Activated naive CD4-positive, alpha-beta T cell treated with anti-CD3 and anti-CD28 coated beads, Interleukin-2, amount 50 U/mL, for 16 hours (primary cell): ENCODE results near the gene F2RL3.
"Not testable (repeated sequence)": the region's sequence is repeated elsewhere in the genome, so short reads cannot be mapped to it uniquely, and the experiment has no call there.

Source experiments
- DNase-seq: peaks from one replicate; pipeline ENCODE4 v3.0.0-alpha.2; 2020

Gene F2RL3

GRCh38 chr19:16888629-16889365, at the start of gene F2RL3:
TSS of gene F2RL3 (plus strand) at chr19:16888999. CDS start at chr19:16889190, 191 bp downstream.
- no peak for DNase-seq

DNA sequence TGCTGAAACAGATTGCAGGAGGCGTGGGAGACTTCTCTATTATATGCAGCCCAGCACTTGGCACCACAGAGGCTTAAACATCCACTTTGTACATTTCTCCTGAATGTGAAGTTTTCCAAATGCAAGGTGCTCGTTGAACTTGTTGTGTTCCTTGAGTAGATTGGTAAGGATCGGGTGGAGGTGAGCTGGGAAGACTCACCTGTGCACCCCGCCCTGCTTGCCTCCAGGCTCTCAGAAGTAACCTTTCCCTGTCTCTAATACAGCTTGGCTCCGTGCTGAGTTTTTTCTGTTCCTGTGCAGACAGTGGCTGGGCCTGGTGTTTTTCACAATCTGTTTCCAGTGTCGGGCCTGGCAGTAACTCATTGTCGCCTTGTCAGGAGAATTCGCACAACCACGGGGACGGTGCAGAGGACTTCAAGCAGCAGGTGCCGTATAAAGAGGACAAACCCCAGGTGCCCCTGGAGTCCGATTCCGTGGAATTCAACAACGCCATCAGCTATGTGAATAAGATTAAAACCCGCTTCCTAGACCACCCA, 47.3 kb upstream of the F2RL3 start:
- no peak for DNase-seq

DNA sequence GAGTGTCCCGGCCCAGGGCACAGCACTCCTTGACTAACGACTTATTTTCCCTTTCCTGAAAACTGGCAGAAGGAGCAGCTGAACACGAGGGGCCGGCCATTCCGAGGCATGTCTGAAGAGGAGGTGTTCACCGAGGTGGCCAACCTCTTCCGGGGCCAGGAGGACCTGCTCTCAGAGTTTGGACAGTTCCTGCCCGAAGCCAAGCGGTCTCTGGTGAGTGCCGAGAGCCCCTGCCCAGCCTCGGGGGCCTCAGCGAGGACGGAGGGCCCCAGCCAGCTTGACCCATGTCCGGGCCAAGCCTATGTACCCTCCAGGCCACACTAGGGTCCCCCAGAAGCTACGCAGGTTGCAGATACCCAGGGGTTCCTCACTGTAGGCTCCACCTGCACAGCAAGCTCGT, 41.9 kb upstream of the F2RL3 start:
- DNase-seq = no peak

DNA sequence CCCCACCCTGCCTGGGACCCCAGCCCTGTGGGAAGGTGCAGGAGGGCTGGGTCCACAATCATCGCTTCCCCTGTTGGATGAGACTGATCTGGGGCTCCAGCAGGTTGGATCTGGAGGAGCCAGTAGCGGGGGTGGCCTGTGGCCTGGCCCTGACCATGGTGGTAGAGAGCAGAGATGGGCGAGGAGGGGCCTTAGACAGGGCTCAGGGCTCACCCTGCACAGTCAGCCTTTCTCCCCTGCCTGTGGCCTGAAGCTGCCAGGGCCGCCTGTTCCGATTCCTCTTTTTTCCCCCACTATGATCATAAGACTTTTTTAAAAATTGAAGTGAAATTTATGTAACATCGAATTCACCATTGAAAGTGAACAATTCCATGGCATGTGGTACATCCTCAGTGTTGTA, 41.4 kb upstream of the F2RL3 start:
- no peak for DNase-seq

DNA sequence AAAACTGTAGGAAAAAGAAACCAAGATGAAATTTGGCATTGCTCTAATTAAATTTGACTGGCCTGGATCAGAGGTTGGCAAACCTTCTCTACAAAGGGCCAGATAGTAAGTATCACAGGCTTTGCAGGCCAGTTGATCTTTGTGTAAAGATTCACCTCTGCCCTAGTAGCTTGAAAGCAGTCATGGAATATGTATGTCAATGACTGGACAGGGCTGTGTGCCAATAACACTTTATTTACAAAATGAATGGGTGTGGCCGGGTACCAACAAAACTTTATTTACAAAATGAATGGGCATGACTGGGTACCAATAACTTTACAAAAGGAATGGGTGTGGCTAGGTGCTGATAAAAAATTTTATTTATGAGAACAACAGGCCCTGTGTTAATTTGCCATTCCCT, 39.6 kb upstream of the F2RL3 start:
- no peak for DNase-seq

- DNase-seq = no peak
Measured at GRCh38 chr19:16850133-16850532, 38.7 kb upstream of the F2RL3 start.

GRCh38 chr19:16851031-16851712, 37.6 kb upstream of the F2RL3 start:
- DNase-seq = no peak

DNA sequence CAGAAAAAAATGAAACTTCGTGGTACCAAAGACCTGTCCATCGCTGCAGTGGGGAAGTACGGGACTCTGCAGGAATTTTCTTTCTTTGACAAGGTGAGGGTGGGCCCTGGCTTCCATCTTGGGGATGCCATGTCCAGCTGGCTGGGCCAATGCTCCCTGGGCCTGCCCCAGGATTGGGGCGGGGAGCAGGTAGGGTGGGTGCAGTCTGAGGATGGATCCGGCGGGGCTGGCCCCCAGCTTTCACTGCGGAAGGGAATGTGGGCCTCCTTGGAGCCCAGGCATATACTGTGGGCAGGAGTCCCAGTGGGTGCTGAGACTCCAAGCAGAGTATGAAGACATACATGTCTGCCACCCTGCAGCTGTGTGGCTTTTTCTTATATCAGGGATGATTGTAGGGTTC, 35.7 kb upstream of the F2RL3 start:
- DNase-seq = no peak

- no peak for DNase-seq
Measured at GRCh38 chr19:16856091-16856490, 32.7 kb upstream of the F2RL3 start.

GRCh38 chr19:16859626-16860025, 29.2 kb upstream of the F2RL3 start:
- DNase-seq = no peak

DNA sequence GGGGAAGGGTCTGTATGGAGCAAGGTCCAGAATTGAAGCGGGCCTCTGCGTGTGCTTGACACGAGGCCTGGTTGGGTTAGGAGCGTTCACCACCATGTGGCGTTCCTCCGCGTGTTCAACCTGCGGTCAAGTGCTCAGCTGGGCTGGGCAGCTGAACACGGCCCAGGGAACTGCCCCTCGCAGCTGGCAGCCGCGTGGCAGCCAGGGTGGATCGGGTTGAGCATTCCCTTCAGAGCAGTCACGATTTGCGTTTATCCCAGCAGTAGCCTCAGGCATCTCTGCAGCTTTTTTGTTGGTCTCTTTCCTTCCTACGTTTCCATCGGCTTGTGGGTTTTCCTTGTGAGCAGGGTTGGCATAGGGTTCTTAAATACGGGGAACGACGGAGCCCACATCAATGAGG, 28.7 kb upstream of the F2RL3 start:
- no peak for DNase-seq

DNA sequence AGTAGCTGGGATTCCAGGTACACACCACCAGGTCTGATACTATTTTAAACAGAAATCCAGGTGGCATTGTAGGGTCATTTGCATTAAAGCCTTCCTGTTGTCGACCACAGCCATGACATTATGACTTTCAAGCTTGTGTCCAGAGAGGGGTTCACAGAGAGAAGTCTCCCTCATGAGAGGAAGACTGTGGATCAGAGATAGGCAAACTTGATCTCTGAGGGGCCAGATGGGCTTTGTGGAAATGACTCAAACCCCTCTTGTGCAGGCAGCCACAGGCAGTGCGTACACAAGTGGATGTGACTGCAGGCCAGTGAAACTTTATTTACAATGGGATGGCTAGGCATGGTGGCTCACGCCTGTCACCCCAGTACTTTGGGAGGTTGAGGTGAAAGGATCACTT, 27.8 kb upstream of the F2RL3 start:
- DNase-seq = no peak

DNA sequence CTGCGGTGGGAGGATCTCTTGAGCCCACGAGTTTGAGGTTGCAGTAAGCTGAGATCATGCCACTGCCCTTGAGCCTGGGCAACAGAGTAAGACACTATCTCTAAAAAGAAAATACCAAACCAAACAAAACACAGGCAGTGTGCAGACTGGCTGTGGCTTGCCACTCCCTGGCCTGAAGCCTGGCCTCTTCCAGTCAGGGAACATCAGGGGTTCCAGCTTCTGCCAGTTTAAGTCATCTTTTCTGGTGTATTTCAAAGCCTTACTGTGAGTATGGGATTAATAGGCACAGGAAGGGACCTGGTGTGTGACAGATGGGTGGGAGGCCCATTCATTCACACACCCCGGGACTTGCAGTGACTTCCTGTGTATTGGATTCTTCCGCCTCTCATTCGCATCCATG, 27.0 kb upstream of the F2RL3 start:
- no peak for DNase-seq

DNA sequence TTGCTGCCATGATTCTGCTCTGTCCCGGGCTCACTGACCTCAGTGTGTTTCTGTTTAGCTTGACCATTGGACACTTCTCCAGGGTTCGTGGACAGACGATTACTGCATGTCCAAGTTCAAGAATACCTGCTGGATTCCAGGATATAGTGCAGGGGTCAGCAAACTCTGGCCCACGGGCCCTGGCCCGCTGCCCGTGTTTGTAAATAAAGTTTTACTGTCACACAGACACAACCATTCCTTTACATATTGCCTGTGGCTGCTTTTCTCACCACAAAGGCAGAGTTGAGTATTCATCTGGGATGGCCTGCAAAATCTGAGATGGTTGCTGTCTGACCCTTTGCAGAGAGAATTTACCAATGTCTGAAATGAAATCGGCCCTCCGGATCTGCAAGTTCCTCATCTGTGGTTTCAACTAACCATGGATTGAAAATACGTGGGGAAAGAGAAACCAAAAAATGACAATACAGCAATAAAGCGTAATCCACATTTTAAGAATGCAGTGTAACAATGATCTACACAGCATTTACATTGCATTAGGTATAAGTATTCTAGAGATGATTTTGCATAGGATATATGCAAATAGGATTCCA, 25.9 kb upstream of the F2RL3 start:
- DNase-seq = no peak

DNA sequence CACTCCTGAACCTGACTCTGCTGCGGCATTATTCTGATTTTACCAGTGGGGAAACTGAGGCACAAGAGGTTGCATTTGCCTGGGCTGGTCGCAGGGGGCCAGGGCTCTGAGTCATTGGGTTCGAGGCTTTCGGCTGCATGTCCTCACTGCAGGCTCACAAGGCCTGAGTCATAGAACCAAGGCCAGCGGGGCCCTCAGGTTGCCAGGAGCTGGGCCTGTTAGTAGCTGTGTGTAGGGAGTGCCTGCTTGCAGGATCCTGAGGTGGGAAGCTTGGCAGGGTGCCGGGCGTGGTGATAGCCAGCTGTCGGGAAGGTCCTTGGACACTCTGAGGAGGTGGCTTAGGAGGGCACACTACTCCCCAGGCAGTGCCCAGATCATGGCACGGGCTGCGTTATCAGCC, 21.6 kb upstream of the F2RL3 start:
- DNase-seq = no peak

- DNase-seq = no peak
Measured at GRCh38 chr19:16868423-16869130, 20.2 kb upstream of the F2RL3 start.

GRCh38 chr19:16869331-16869972, 19.3 kb upstream of the F2RL3 start:
- DNase-seq = no peak

DNA sequence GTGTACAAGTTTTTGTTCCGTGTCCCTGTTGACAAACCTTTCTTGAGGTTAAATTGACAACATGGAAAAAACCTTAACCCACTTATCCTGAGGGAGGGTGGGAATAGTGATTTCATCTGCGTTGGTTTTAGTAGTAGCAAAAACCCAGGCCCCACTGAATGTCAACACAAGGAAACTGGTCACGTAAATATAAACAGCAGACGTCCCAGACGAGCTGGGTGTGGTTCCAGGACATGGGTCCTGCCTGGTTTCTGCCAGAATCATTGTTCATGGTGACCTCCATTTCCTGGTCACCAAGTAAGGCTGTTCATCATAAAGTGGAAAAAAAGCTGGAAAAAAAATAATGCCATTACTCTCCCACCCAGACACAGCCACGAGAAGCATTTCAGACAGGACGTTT, 16.9 kb upstream of the F2RL3 start:
- no peak for DNase-seq

- no peak for DNase-seq
Measured at GRCh38 chr19:16872728-16873127, 16.1 kb upstream of the F2RL3 start.

GRCh38 chr19:16873594-16873993, 15.2 kb upstream of the F2RL3 start:
- DNase-seq = no peak

DNA sequence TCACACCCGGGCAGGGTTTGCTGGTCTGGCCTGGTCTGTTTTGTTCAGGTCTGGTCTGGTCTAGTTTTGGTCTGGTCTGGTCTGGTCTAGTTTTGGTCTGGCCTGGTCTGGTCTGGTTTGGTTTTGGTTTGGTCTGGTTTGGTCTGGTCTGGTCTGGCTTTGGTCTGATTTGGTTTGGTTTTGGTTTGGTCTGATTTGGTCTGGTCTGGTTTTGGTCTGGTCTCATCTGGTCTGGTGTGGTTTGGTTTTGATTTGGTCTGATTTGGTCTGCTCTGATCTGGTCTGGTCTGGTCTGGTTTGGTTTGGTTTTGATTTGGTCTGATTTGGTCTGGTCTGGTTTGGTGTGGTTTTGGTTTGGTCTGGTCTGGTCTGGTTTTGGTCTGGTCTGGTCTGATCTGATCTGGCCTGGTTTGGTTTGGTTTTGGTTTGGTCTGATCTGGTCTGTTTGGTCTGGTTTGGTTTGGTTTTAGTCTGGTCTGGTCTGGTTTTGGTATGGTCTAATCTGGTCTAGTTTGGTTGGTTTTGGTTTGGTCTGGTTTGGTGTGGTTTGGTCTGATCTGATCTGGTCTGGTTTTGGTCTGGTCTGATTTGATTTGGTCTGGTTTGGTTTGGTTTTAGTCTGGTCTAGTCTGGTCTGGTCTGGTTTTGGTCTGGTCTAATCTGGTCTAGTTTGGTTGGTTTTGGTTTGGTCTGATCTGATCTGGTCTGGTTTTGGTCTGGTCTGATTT, 14.4 kb upstream of the F2RL3 start:
- DNase-seq = no peak

DNA sequence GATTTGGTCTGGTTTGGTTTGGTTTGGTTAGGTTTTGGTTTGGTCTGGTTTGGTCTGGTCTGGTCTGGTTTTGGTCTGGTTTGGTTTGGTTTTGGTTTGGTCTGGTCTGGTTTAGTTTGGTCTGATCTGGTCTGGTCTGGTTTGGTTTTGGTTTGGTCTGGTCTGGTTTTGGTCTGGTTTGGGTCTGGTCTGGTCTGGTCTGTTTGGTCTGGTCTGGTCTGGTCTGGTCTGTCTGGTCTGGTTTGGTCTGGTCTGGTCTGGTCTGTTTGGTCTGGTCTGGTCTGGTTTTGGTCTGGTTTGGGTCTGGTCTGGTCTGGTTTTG, 13.9 kb upstream of the F2RL3 start:
- not testable (repeated sequence) for DNase-seq
